Testis (tissue), 3 donors: ENCODE results near the gene CHKA. TPM values are rescaled to one million over a fixed set of nuclear protein-coding genes. Genes with fewer than 3 reads are reported as not detected.

Experiments
- DNase-seq: peaks from one replicate; pipeline ENCODE4 v3.0.0-alpha.2; 2019
- H3K27ac ChIP-seq, 2 donors: fragments of 200-600 bp; sonication (generic); one replicate each; pipeline ENCODE4 v1.5.1; 2019
- H3K27me3 ChIP-seq: fragments of 200-600 bp; sonication (generic); one replicate; pipeline ENCODE4 v1.5.1; 2019
- H3K36me3 ChIP-seq: fragments of 200-600 bp; sonication (generic); one replicate; pipeline ENCODE4 v1.5.1; 2017; ENCODE audit warnings: low read depth; ENCODE audit errors: missing control alignments
- H3K4me1 ChIP-seq: fragments of 200-600 bp; sonication (generic); one replicate; pipeline ENCODE4 v1.5.1; 2019
- H3K4me3 ChIP-seq, 2 donors: fragments of 200-600 bp; sonication (generic); one replicate each; pipeline ENCODE4 v1.5.1; 2017 to 2019
- H3K9me3 ChIP-seq: fragments of 200-600 bp; sonication (generic); one replicate; pipeline ENCODE4 v1.5.1; 2017
- POLR2A ChIP-seq: fragments of 450-650 bp; IDR thresholded peaks from one replicate; pipeline ENCODE4 v1.6.1; 2017; ENCODE audit warnings: antibody characterized with exemption, mild to moderate bottlenecking, moderate library complexity
- whole genome bisulfite sequencing, 2 donors: methylation state at CpG; one replicate each; pipeline ENCODE4 v1.1.5; 2018; 5-methylcytosine and 5-hydroxymethylcytosine counted together
- intact Hi-C: fragments of 100-400 bp; cut with DNase I; formaldehyde crosslinking; loops from one replicate; pipeline ENCODE4 v1.15.1; 2023; ENCODE audit warnings: low total_unique reads
- polyA plus RNA-seq: library from polyadenylated mRNA; stranded (reverse); fragments of 350-450 nt; fragmentation: Illumina TruSeq; extraction: RNeasy Lipid Tissue Mini Kit (QIAGEN cat#74804); gene quantifications from one replicate; pipeline ENCODE4 v1.2.3, GENCODE V29; 2014; ENCODE audit warnings: low read depth, low replicate concordance; ENCODE audit not compliant: insufficient read depth
- total RNA-seq, 2 donors: library from RNA; depleted of rRNA; stranded (reverse); fragments of >200 nt; gene quantifications; one replicate each; pipeline ENCODE4 v1.2.3, GENCODE V29; 2016
- TF ChIP-seq, protein P1 (sequence below), 3 experiments: fragments of 450-650 bp in 2 of 3; fragments of 200-600 bp in 1 of 3; sonication (generic) in 1 of 3; IDR thresholded peaks; one replicate each; pipeline ENCODE4 v1.5.1; 2016 to 2019; ENCODE audit warnings: antibody characterized with exemption in 3 of 3, mild to moderate bottlenecking in 2 of 3, moderate library complexity in 1 of 3

CHKA gene
- total and polyA plus RNA-seq, 3 donors from 2014 or later = 145 to 200 (median 180) TPM

DNA sequence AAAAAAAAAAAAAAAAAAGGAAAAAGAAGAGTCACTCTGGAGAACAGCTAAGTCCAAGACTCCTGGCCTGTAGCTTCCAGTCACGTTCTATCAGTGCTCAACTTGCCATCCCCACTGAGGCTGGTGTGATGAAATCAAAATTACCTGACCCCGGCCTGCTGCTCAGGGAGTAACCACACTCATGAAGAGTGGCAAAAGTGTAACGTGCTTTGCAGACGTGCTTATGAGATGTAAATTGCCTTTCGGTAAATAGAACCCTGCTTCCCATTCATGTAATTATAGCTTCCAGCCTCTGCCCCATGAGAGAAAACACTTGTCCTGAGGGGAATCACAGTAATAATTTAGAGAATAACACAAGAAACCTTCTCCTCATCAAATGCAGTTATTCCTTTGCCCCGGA is 28.2 kb upstream of the CHKA start:
- 97 to 98% methylated on average over 6 of the region's 6 CpGs for WGBS, 2 donors
- no peak for DNase-seq

DNA sequence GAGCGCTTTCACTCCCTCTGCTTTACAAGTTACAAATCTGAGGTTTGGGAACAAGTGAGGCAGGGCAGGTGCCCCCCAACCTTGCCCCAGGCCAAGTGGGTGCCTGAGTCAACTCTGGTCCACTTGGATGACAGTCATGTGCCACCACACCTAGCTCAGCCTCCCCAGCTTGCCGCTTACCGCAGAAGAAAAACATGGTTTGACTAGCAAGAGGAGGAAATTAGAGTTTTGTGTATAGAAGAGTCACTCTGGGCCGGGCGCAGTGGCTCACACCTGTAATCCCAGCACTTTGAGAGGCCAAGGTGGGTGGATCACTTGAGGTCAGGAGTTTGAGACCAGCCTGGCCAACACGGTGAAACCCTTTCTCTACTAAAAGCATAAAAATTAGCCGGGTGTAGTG is 27.7 kb upstream of the CHKA start:
- no peak for TF ChIP-seq POLR2A
- TF ChIP-seq, protein P1, sequence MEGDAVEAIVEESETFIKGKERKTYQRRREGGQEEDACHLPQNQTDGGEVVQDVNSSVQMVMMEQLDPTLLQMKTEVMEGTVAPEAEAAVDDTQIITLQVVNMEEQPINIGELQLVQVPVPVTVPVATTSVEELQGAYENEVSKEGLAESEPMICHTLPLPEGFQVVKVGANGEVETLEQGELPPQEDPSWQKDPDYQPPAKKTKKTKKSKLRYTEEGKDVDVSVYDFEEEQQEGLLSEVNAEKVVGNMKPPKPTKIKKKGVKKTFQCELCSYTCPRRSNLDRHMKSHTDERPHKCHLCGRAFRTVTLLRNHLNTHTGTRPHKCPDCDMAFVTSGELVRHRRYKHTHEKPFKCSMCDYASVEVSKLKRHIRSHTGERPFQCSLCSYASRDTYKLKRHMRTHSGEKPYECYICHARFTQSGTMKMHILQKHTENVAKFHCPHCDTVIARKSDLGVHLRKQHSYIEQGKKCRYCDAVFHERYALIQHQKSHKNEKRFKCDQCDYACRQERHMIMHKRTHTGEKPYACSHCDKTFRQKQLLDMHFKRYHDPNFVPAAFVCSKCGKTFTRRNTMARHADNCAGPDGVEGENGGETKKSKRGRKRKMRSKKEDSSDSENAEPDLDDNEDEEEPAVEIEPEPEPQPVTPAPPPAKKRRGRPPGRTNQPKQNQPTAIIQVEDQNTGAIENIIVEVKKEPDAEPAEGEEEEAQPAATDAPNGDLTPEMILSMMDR (IDR thresholded peaks at IDR 0.05) = no peak
- H3K4me3 ChIP-seq = no peak overlapping the region
- H3K27ac ChIP-seq = no peak overlapping the region
- peaks cover 19% of the 10 kb centered on the region for H3K4me1 ChIP-seq
- no peaks in the 10 kb centered on the region for H3K27me3 ChIP-seq
- no peaks in the 10 kb centered on the region for H3K9me3 ChIP-seq
- WGBS, 2 donors = 92 to 95% methylated on average over 6 to 7 of the region's 7 CpGs
- no peak for DNase-seq
- intact Hi-C loops = no loop called here
- H3K36me3 ChIP-seq = no peaks in the 10 kb centered on the region

More for the DNA sequence above, 28.2 kb upstream of the CHKA start:
- Histone ChIP-seq H3K36me3 (no peaks in the 10 kb centered on the region), H3K9me3 (no peaks in the 10 kb centered on the region), H3K4me1 (peaks cover 19% of the 10 kb centered on the region), H3K27me3 (no peaks in the 10 kb centered on the region), H3K27ac (no peak overlapping the region), H3K4me3 (no peak overlapping the region)
- intact Hi-C loops = no loop called here
- TF ChIP-seq, protein P1 (IDR thresholded peaks at IDR 0.05) = no peak
- no peak for TF ChIP-seq POLR2A

DNA sequence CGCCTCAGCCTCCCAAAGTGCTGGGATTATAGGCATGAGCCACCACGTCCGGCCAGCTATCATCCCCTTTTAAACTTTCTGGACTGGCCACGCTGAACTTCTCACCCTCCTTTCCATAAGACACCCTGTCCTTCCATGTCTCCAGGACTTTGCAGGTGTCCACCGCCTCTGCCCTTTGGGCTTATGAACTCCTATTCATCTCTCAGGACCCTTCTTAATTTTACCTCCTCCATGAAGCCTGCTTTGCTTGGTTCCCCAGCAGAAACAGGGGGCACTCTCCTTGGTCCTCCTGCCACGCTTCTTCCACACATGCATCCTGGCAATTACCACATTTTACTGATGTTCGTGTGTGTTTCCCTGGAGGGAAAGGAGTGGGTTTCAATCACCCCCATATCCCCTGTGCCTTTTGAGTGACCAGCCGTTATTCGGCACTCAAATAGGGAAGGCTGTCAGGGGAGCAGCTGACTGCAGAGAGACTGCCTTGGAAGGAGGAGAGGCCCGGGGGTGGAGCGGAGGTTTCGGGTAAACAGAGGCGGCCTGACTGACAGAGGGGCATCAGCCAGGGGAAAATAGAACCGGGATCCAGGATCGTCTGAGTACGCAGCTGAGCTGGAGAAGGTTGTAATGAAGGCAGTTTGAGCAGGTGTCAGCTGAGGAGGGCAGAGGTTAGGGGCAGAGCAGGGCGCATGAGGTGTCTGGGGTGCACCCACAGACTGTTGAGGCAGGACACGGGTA is 27.1 kb upstream of the CHKA start:
- Histone ChIP-seq H3K36me3 (no peaks in the 10 kb centered on the region), H3K4me3 (no peak overlapping the region), H3K9me3 (no peaks in the 10 kb centered on the region), H3K27me3 (no peaks in the 10 kb centered on the region), H3K4me1 (peaks cover 19% of the 10 kb centered on the region), H3K27ac (no peak overlapping the region)
- intact Hi-C loops = no loop called here
- DNase-seq = no peak
- TF ChIP-seq POLR2A = no peak
- TF ChIP-seq, protein P1 (IDR thresholded peaks at IDR 0.05) = no peak
- WGBS, 2 donors = 86 to 92% methylated on average over 18 of the region's 18 CpGs

DNA sequence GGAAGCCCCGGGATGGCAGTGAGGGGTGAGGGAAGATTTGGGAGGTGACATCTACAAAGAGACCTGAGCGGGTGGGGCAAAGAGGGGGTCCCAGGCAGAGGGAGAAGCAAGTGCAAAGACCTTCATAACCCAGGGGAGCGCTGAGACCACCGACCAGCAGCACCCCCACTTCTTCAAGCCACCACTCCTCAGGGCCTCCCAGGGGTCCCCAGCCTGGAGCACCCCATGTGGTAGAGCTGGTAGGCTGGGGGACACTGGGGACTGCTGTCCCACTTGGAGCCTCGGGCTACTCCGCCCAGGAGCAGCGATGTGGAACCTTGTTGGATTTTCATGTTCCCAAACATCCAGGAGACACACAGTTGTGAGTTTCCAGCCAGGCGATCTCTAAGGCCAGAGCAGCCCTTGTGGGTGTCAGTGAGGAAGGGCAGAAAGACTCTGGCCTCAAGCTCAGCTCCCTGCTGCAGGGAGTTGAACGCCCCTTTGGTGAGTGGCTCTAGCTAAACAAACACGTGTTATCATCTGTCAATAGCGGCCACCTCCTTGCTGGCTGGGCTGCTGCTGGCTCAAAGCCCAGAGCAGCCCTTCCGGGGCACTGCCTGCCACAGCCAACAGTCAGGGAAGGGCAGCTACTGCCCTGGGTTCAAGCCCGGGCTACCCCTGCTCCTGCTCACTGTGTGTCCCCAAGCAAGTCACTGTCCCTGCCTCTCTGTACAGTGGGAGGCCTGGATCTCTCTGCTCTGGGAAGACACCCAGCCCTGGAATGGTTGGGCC is 25.7 kb upstream of the CHKA start:
- intact Hi-C loops = no loop called here
- DNase-seq = peak; percentile 47
- Histone ChIP-seq H3K4me1 (peaks cover 19% of the 10 kb centered on the region), H3K27me3 (no peaks in the 10 kb centered on the region), H3K27ac (no peak overlapping the region), H3K9me3 (no peaks in the 10 kb centered on the region), H3K4me3 (no peak overlapping the region), H3K36me3 (no peaks in the 10 kb centered on the region)
- TF ChIP-seq POLR2A = no peak
- TF ChIP-seq, protein P1 (IDR thresholded peaks at IDR 0.05) = no peak
- 48 to 65% methylated on average over 5 to 13 of the region's 13 CpGs for WGBS, 2 donors
